SK-N-SH treated with all-trans-retinoic acid at 6 μM for 48 hours (cell line): ENCODE measurements around the gene FNDC3B.
A peak's percentile ranks its signal among the peaks of the same experiment; 100 is the strongest.

Source experiments
- ATAC-seq: fragments of 200-7000 bp; cut with Tn5 transposase; 3 replicates; pipeline ENCODE4 v1.9.1; 2020; ENCODE audit warnings: mild to moderate bottlenecking, moderate library complexity
- ARNTL ChIP-seq: fragments of 450-650 bp; formaldehyde crosslinking; IDR thresholded peaks from 2 replicates; pipeline ENCODE4 v1.5.0; 2020; ENCODE audit warnings: low read depth, mild to moderate bottlenecking, moderate library complexity, borderline replicate concordance
- BACH2 ChIP-seq: fragments of 250-450 bp; sonication (Bioruptor Pico); IDR thresholded peaks from 2 replicates; pipeline ENCODE4 v1.9.0; 2021; ENCODE audit warnings: mild to moderate bottlenecking, borderline replicate concordance
- CSDC2 ChIP-seq: fragments of 250-450 bp; sonication (Bioruptor Pico); IDR thresholded peaks from 2 replicates; pipeline ENCODE4 v1.5.0; 2020; ENCODE audit warnings: mild to moderate bottlenecking, moderate library complexity
- ESRRG ChIP-seq: fragments of 250-450 bp; sonication (Bioruptor Pico); IDR thresholded peaks from 2 replicates; pipeline ENCODE4 v1.6.1; 2021; ENCODE audit warnings: mild to moderate bottlenecking
- GLIS3 ChIP-seq: fragments of 250-450 bp; sonication (Bioruptor Pico); IDR thresholded peaks from 2 replicates; pipeline ENCODE4 v1.5.0; 2020; ENCODE audit warnings: mild to moderate bottlenecking, moderate library complexity
- ISL1 ChIP-seq: fragments of 250-450 bp; sonication (Bioruptor Pico); IDR thresholded peaks from 2 replicates; pipeline ENCODE4 v2.1.2; 2022; ENCODE audit warnings: mild to moderate bottlenecking, moderate library complexity
- OSR1 ChIP-seq: fragments of 250-450 bp; sonication (Bioruptor Pico); IDR thresholded peaks from 2 replicates; pipeline ENCODE4 v1.8.0; 2022; ENCODE audit warnings: moderate library complexity, mild to moderate bottlenecking, inconsistent platforms
- PPARA ChIP-seq: fragments of 250-450 bp; sonication (Bioruptor Pico); IDR thresholded peaks from 2 replicates; pipeline ENCODE4 v1.5.0; 2020; ENCODE audit warnings: mild to moderate bottlenecking, borderline replicate concordance
- RARB ChIP-seq: fragments of 250-450 bp; sonication (Bioruptor Pico); IDR thresholded peaks from 2 replicates; pipeline ENCODE4 v1.8.0; 2021; ENCODE audit warnings: mild to moderate bottlenecking, moderate library complexity
- SNAI2 ChIP-seq: fragments of 250-450 bp; sonication (Bioruptor Pico); IDR thresholded peaks from 2 replicates; pipeline ENCODE4 v1.5.0; 2020; ENCODE audit warnings: mild to moderate bottlenecking, moderate library complexity
- TCF4 ChIP-seq: fragments of 250-450 bp; sonication (Bioruptor Pico); IDR thresholded peaks from 2 replicates; pipeline ENCODE4 v1.8.0; 2021; ENCODE audit warnings: mild to moderate bottlenecking, moderate library complexity, borderline replicate concordance
- TOX ChIP-seq: fragments of 250-450 bp; sonication (Bioruptor Pico); IDR thresholded peaks from 2 replicates; pipeline ENCODE4 v1.8.0; 2021; ENCODE audit warnings: mild to moderate bottlenecking, moderate library complexity, borderline replicate concordance
- ZC3H10 ChIP-seq: fragments of 250-450 bp; sonication (Bioruptor Pico); IDR thresholded peaks from 2 replicates; pipeline ENCODE4 v1.5.1; 2021; ENCODE audit warnings: mild to moderate bottlenecking, moderate library complexity
- ZFP3 ChIP-seq: fragments of 250-450 bp; sonication (Bioruptor Pico); IDR thresholded peaks from 2 replicates; pipeline ENCODE4 v1.5.0; 2020; ENCODE audit warnings: mild to moderate bottlenecking, moderate library complexity
- ZFP30 ChIP-seq: fragments of 450-650 bp; formaldehyde crosslinking; IDR thresholded peaks from 2 replicates; pipeline ENCODE4 v1.5.0; 2022; ENCODE audit warnings: mild to moderate bottlenecking, moderate library complexity
- ZNF565 ChIP-seq: fragments of 450-650 bp; formaldehyde crosslinking; conservative IDR thresholded peaks from 2 replicates; pipeline ENCODE4 v1.5.0; 2020; ENCODE audit warnings: low read depth, mild to moderate bottlenecking, moderate library complexity
- ZNF70 ChIP-seq: fragments of 450-650 bp; formaldehyde crosslinking; IDR thresholded peaks from 2 replicates; pipeline ENCODE4 v1.5.0; 2020; ENCODE audit warnings: mild to moderate bottlenecking, moderate library complexity
- ZNF8 ChIP-seq: fragments of 450-650 bp; formaldehyde crosslinking; IDR thresholded peaks from 2 replicates; pipeline ENCODE4 v1.5.0; 2020; ENCODE audit warnings: mild to moderate bottlenecking, moderate library complexity
- TF ChIP-seq, protein P1 (sequence below): fragments of 250-450 bp; sonication (Bioruptor Pico); IDR thresholded peaks from 2 replicates; pipeline ENCODE4 v1.5.1; 2021; ENCODE audit warnings: mild to moderate bottlenecking, moderate library complexity
- TF ChIP-seq, protein P2 (sequence below): fragments of 250-450 bp; sonication (Bioruptor Pico); IDR thresholded peaks from 2 replicates; pipeline ENCODE4 v1.8.0; 2020; ENCODE audit warnings: mild to moderate bottlenecking, moderate library complexity, borderline replicate concordance
- TF ChIP-seq, protein P3 (sequence below): fragments of 250-450 bp; sonication (Bioruptor Pico); IDR thresholded peaks from 2 replicates; pipeline ENCODE4 v1.5.0; 2020; ENCODE audit warnings: mild to moderate bottlenecking, moderate library complexity
- TF ChIP-seq, protein P4 (sequence below): fragments of 250-450 bp; sonication (Bioruptor Pico); IDR thresholded peaks from 2 replicates; pipeline ENCODE4 v1.8.0; 2021; ENCODE audit warnings: low read depth, mild to moderate bottlenecking, moderate library complexity, borderline replicate concordance
- TF ChIP-seq, protein P5 (sequence below): fragments of 250-450 bp; sonication (Bioruptor Pico); IDR thresholded peaks from 2 replicates; pipeline ENCODE4 v1.5.1; 2020; ENCODE audit warnings: low read depth, mild to moderate bottlenecking, moderate library complexity

The FNDC3B gene

DNA sequence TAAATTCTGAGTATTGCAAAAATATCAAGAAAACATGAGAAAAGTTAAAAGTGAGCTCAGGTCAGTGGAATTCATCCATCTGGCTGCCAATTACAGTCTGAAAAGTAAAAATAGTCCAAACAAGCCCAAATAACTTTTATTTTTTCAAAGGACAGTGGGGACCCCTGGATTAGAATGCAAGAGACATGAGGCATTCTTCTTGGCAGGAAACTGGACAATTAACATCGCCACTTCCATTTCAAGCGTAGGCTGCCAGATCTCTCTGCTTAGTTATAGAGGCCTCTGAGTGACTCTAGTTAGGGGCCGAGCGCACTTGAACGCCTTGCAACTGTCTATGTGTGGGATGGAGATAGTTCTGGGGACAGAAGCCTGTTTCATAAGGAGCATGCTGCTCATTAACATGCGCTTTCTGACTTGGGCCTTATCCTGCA lies 219.7 kb downstream of the FNDC3B start:
- TF ChIP-seq SNAI2 (no peak), ZFP3 (CRISPR knock-in tag) (no peak), ARNTL (CRISPR knock-in tag) (no peak), OSR1 (CRISPR knock-in tag) (no peak), ZNF565 (CRISPR knock-in tag) (no peak), BACH2 (CRISPR knock-in tag) (no peak), TCF4 (CRISPR knock-in tag) (no peak), PPARA (CRISPR knock-in tag) (no peak), ZNF70 (CRISPR knock-in tag) (no peak)
- TF ChIP-seq, protein P1, sequence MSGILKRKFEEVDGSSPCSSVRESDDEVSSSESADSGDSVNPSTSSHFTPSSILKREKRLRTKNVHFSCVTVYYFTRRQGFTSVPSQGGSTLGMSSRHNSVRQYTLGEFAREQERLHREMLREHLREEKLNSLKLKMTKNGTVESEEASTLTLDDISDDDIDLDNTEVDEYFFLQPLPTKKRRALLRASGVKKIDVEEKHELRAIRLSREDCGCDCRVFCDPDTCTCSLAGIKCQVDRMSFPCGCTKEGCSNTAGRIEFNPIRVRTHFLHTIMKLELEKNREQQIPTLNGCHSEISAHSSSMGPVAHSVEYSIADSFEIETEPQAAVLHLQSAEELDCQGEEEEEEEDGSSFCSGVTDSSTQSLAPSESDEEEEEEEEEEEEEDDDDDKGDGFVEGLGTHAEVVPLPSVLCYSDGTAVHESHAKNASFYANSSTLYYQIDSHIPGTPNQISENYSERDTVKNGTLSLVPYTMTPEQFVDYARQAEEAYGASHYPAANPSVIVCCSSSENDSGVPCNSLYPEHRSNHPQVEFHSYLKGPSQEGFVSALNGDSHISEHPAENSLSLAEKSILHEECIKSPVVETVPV (CRISPR knock-in tag), result no peak
- TF ChIP-seq, protein P2, sequence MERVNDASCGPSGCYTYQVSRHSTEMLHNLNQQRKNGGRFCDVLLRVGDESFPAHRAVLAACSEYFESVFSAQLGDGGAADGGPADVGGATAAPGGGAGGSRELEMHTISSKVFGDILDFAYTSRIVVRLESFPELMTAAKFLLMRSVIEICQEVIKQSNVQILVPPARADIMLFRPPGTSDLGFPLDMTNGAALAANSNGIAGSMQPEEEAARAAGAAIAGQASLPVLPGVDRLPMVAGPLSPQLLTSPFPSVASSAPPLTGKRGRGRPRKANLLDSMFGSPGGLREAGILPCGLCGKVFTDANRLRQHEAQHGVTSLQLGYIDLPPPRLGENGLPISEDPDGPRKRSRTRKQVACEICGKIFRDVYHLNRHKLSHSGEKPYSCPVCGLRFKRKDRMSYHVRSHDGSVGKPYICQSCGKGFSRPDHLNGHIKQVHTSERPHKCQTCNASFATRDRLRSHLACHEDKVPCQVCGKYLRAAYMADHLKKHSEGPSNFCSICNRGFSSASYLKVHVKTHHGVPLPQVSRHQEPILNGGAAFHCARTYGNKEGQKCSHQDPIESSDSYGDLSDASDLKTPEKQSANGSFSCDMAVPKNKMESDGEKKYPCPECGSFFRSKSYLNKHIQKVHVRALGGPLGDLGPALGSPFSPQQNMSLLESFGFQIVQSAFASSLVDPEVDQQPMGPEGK (CRISPR knock-in tag), result no peak
- TF ChIP-seq, protein P3, sequence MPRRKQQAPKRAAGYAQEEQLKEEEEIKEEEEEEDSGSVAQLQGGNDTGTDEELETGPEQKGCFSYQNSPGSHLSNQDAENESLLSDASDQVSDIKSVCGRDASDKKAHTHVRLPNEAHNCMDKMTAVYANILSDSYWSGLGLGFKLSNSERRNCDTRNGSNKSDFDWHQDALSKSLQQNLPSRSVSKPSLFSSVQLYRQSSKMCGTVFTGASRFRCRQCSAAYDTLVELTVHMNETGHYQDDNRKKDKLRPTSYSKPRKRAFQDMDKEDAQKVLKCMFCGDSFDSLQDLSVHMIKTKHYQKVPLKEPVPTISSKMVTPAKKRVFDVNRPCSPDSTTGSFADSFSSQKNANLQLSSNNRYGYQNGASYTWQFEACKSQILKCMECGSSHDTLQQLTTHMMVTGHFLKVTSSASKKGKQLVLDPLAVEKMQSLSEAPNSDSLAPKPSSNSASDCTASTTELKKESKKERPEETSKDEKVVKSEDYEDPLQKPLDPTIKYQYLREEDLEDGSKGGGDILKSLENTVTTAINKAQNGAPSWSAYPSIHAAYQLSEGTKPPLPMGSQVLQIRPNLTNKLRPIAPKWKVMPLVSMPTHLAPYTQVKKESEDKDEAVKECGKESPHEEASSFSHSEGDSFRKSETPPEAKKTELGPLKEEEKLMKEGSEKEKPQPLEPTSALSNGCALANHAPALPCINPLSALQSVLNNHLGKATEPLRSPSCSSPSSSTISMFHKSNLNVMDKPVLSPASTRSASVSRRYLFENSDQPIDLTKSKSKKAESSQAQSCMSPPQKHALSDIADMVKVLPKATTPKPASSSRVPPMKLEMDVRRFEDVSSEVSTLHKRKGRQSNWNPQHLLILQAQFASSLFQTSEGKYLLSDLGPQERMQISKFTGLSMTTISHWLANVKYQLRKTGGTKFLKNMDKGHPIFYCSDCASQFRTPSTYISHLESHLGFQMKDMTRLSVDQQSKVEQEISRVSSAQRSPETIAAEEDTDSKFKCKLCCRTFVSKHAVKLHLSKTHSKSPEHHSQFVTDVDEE (CRISPR knock-in tag), result no peak
- TF ChIP-seq, protein P4, sequence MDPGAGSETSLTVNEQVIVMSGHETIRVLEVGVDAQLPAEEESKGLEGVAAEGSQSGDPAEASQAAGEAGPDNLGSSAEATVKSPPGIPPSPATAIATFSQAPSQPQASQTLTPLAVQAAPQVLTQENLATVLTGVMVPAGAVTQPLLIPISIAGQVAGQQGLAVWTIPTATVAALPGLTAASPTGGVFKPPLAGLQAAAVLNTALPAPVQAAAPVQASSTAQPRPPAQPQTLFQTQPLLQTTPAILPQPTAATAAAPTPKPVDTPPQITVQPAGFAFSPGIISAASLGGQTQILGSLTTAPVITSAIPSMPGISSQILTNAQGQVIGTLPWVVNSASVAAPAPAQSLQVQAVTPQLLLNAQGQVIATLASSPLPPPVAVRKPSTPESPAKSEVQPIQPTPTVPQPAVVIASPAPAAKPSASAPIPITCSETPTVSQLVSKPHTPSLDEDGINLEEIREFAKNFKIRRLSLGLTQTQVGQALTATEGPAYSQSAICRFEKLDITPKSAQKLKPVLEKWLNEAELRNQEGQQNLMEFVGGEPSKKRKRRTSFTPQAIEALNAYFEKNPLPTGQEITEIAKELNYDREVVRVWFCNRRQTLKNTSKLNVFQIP (CRISPR knock-in tag), result no peak
- TF ChIP-seq, protein P5, sequence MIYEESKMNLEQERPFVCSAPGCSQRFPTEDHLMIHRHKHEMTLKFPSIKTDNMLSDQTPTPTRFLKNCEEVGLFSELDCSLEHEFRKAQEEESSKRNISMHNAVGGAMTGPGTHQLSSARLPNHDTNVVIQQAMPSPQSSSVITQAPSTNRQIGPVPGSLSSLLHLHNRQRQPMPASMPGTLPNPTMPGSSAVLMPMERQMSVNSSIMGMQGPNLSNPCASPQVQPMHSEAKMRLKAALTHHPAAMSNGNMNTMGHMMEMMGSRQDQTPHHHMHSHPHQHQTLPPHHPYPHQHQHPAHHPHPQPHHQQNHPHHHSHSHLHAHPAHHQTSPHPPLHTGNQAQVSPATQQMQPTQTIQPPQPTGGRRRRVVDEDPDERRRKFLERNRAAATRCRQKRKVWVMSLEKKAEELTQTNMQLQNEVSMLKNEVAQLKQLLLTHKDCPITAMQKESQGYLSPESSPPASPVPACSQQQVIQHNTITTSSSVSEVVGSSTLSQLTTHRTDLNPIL (CRISPR knock-in tag), result no peak
- peak; percentile 39 for ATAC-seq

DNA sequence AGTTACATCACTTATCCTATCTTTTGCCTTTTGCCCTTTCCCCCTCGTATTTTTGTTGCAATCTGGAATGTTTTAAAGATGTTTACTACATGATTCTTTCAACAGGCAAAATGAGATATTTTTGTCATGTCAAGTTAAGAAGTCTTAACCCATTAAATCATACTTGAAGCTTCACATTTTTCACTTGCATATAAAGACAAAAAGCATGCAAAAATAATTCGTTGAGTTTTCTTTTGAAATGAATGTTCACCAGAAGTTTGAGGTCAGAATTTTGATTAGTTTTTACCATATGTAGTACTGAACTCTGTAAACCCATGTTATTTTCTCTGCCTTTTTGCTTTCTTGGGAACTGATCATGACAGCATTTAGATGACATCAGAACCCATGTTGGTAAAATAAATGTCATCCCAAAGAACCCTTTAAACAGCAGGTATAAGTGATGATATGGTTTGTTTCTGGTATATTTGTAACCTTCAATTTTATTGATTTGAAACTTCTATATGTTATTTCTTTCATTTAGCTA lies 220.4 kb downstream of the FNDC3B start:
- ATAC-seq, result no peak
- TF ChIP-seq SNAI2 (no peak), ZNF8 (CRISPR knock-in tag) (no peak), RARB (no peak), ESRRG (CRISPR knock-in tag) (no peak), ISL1 (CRISPR knock-in tag) (no peak), OSR1 (CRISPR knock-in tag) (no peak), ARNTL (CRISPR knock-in tag) (no peak), GLIS3 (no peak), BACH2 (CRISPR knock-in tag) (no peak), ZNF565 (CRISPR knock-in tag) (no peak), ZC3H10 (CRISPR knock-in tag) (no peak), CSDC2 (no peak), TOX (CRISPR knock-in tag) (no peak), ZFP30 (CRISPR knock-in tag) (no peak)
- TF ChIP-seq, protein P3 (CRISPR knock-in tag), result no peak
